ENCODE results near the gene GCKR. TPM values are rescaled to one million over a fixed set of nuclear protein-coding genes. Genes with fewer than 3 reads are reported as not detected.

Gene GCKR
- total and polyA plus RNA-seq, 2 of the 13 experiments (the other 11 are each of a cell fraction or from before 2014, with no cell fraction given), result 15.2 to 48.3 TPM

DNA sequence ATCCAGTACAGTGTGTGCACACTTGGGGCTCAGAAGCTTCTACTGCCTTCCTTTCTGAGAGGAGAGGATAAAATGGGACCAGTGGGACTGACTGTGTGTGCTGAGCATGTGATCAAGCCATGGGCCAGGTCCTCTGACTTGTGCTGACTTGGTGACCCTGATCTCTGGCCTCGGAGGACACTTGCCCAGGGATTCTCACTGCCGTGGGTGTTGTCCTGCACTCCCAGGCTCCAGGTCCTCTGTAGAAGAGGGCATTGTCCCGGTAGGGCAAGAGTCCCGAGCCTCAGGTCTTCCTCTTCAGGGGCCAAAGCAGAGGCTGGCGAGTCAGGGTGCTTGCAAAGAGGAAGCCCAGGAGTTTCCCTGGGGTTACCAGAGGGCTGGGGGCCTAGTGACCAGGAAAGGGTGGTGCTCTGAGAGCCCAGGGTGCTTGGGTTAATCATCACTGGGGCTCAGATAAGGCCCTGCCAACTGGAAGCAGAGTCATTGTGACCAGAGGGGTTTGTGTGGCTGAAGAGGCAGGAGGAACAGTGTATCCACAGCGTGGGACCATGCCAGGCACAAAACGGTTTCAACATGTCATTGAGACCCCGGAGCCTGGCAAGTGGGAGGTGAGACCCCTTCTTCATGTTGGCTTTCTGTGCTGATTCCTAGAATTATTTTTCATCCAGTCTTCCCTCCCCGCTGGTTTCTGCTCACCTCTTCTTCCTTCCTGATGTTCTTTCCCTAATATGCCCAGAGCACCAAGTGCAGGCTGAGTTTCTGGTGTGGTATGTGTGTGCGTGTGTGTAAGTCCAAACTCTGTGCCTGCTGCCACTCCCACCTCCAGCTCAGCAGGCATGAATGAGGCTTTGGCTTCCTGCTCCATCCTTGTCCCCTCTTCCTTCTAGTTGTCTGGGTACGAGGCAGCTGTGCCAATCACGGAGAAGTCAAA lies at the start of gene GCKR (continued):
- TF ChIP-seq, protein P1, sequence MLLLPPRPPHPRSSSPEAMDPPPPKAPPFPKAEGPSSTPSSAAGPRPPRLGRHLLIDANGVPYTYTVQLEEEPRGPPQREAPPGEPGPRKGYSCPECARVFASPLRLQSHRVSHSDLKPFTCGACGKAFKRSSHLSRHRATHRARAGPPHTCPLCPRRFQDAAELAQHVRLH (CRISPR knock-in tag; IDR thresholded peaks at IDR 0.05; ENCODE audit: borderline replicate concordance, low read depth), result peak; percentile 50; the same call in 1 of the 2 replicates
- no peak for TF ChIP-seq ZNF775 (CRISPR knock-in tag; IDR thresholded peaks at IDR 0.05; ENCODE audit: borderline replicate concordance)
- no peak for TF ChIP-seq HHEX (CRISPR knock-in tag; IDR thresholded peaks at IDR 0.05)
- peak; percentile 83; the same call in 1 of the 2 replicates for TF ChIP-seq KLF11 (CRISPR knock-in tag; IDR thresholded peaks at IDR 0.05)
- no peak for TF ChIP-seq ZNF33A (CRISPR knock-in tag; IDR thresholded peaks at IDR 0.05; ENCODE audit: borderline replicate concordance)
- TF ChIP-seq CENPT (CRISPR knock-in tag; IDR thresholded peaks at IDR 0.05; ENCODE audit: low read depth), result no peak
- TF ChIP-seq, protein P2, sequence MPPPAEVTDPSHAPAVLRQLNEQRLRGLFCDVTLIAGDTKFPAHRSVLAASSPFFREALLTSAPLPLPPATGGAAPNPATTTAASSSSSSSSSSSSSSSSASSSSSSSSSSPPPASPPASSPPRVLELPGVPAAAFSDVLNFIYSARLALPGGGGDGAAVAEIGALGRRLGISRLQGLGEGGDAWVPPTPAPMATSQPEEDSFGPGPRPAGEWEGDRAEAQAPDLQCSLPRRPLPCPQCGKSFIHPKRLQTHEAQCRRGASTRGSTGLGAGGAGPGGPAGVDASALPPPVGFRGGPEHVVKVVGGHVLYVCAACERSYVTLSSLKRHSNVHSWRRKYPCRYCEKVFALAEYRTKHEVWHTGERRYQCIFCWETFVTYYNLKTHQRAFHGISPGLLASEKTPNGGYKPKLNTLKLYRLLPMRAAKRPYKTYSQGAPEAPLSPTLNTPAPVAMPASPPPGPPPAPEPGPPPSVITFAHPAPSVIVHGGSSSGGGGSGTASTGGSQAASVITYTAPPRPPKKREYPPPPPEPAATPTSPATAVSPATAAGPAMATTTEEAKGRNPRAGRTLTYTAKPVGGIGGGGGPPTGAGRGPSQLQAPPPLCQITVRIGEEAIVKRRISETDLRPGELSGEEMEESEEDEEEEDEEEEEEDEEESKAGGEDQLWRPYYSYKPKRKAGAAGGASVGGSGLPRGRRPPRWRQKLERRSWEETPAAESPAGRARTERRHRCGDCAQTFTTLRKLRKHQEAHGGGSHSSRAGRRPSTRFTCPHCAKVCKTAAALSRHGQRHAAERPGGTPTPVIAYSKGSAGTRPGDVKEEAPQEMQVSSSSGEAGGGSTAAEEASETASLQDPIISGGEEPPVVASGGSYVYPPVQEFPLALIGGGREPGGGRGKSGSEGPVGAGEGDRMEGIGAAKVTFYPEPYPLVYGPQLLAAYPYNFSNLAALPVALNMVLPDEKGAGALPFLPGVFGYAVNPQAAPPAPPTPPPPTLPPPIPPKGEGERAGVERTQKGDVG (CRISPR knock-in tag; IDR thresholded peaks at IDR 0.05; ENCODE audit: borderline replicate concordance), result peak; percentile 89; the same call in 1 of the 2 replicates
- TF ChIP-seq ZSCAN25 (CRISPR knock-in tag; IDR thresholded peaks at IDR 0.05), result peak; percentile 25
- peak; percentile 77; the same call in 1 of the 2 replicates for TF ChIP-seq ZNF83 (CRISPR knock-in tag; IDR thresholded peaks at IDR 0.05; ENCODE audit: borderline replicate concordance)
- peak; percentile 96; the same call in 1 of the 2 replicates for TF ChIP-seq ZNF350 (CRISPR knock-in tag; IDR thresholded peaks at IDR 0.05; ENCODE audit: borderline replicate concordance, low read depth)
- peak; percentile 64; the same call in 1 of the 2 replicates for TF ChIP-seq FOXJ3 (CRISPR knock-in tag; IDR thresholded peaks at IDR 0.05; ENCODE audit: borderline replicate concordance)
- TF ChIP-seq, protein P3, sequence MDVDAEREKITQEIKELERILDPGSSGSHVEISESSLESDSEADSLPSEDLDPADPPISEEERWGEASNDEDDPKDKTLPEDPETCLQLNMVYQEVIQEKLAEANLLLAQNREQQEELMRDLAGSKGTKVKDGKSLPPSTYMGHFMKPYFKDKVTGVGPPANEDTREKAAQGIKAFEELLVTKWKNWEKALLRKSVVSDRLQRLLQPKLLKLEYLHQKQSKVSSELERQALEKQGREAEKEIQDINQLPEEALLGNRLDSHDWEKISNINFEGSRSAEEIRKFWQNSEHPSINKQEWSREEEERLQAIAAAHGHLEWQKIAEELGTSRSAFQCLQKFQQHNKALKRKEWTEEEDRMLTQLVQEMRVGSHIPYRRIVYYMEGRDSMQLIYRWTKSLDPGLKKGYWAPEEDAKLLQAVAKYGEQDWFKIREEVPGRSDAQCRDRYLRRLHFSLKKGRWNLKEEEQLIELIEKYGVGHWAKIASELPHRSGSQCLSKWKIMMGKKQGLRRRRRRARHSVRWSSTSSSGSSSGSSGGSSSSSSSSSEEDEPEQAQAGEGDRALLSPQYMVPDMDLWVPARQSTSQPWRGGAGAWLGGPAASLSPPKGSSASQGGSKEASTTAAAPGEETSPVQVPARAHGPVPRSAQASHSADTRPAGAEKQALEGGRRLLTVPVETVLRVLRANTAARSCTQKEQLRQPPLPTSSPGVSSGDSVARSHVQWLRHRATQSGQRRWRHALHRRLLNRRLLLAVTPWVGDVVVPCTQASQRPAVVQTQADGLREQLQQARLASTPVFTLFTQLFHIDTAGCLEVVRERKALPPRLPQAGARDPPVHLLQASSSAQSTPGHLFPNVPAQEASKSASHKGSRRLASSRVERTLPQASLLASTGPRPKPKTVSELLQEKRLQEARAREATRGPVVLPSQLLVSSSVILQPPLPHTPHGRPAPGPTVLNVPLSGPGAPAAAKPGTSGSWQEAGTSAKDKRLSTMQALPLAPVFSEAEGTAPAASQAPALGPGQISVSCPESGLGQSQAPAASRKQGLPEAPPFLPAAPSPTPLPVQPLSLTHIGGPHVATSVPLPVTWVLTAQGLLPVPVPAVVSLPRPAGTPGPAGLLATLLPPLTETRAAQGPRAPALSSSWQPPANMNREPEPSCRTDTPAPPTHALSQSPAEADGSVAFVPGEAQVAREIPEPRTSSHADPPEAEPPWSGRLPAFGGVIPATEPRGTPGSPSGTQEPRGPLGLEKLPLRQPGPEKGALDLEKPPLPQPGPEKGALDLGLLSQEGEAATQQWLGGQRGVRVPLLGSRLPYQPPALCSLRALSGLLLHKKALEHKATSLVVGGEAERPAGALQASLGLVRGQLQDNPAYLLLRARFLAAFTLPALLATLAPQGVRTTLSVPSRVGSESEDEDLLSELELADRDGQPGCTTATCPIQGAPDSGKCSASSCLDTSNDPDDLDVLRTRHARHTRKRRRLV (CRISPR knock-in tag; IDR thresholded peaks at IDR 0.05), result peak; percentile 37; the same call in 1 of the 2 replicates
- TF ChIP-seq KDM3A (CRISPR knock-in tag; IDR thresholded peaks at IDR 0.05; ENCODE audit: low read depth), result peak; percentile 49; the same call in 1 of the 2 replicates
- 0 out of 2 replicates have a peak, but pooled peaks have one; percentile 77 for TF ChIP-seq ZNF552 (CRISPR knock-in tag; IDR thresholded peaks at IDR 0.05; ENCODE audit: borderline replicate concordance)
- no peak for TF ChIP-seq PHF5A (CRISPR knock-in tag; IDR thresholded peaks at IDR 0.05; ENCODE audit: low read depth, unreplicated experiment)
- TF ChIP-seq GABPB1 (CRISPR knock-in tag; IDR thresholded peaks at IDR 0.05), result peak; percentile 58
- peak; percentile 98 for TF ChIP-seq HNF1B (CRISPR knock-in tag; IDR thresholded peaks at IDR 0.05)

All from HepG2 (cell line).